ENCODE measurements around the gene ABCC5.

DNA sequence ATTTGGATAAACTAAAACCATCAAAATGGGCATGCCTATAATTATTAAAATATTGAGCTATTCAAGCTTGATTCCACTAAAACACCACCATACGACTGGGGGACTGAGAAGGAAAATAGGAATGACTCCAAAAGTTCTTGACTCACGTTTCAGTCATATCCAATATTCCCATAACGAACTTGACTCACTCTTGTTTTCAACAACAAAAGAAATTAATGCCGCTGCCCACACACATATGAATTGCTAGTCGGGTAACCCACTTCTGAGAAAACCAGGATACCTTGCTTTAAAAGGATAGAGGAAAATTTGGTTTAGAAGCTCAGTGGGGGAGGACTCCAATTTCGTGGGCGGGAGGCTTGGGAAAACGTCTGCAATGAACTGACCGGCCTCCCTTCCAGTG lies 40.3 kb upstream of the ABCC5 start:
- TF ChIP-seq POLR2AphosphoS5 (IDR thresholded peaks at IDR 0.05; ENCODE audit: low read depth, low read length) (no peak), TCF7L2 (IDR thresholded peaks at IDR 0.05; ENCODE audit: low read depth, low read length) (no peak)
- TF ChIP-seq, protein P1, sequence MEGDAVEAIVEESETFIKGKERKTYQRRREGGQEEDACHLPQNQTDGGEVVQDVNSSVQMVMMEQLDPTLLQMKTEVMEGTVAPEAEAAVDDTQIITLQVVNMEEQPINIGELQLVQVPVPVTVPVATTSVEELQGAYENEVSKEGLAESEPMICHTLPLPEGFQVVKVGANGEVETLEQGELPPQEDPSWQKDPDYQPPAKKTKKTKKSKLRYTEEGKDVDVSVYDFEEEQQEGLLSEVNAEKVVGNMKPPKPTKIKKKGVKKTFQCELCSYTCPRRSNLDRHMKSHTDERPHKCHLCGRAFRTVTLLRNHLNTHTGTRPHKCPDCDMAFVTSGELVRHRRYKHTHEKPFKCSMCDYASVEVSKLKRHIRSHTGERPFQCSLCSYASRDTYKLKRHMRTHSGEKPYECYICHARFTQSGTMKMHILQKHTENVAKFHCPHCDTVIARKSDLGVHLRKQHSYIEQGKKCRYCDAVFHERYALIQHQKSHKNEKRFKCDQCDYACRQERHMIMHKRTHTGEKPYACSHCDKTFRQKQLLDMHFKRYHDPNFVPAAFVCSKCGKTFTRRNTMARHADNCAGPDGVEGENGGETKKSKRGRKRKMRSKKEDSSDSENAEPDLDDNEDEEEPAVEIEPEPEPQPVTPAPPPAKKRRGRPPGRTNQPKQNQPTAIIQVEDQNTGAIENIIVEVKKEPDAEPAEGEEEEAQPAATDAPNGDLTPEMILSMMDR (IDR thresholded peaks at IDR 0.05) = no peak
